ENCODE measurements around the gene FCER1G.

DNA sequence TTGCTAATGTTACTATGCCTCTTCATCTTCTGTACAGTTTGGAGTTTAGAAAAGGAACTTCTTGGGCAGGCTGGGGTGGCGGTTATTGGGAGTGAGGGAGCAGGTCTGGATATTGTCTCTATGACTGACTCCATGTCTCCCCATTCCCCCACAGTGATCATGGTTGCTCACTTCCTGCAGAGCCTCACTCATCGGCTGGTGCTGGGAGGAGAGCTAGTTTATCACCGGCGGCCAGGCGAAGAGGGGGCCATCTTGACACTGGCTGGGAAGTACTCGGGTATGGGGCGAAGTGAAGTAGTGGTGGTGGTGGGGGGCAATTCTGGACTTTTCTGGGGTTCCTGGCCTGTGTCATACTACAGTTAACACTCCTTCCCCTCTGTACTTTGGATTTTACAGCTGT lies 12.9 kb downstream of the FCER1G start:
- TF ChIP-seq, protein P1, sequence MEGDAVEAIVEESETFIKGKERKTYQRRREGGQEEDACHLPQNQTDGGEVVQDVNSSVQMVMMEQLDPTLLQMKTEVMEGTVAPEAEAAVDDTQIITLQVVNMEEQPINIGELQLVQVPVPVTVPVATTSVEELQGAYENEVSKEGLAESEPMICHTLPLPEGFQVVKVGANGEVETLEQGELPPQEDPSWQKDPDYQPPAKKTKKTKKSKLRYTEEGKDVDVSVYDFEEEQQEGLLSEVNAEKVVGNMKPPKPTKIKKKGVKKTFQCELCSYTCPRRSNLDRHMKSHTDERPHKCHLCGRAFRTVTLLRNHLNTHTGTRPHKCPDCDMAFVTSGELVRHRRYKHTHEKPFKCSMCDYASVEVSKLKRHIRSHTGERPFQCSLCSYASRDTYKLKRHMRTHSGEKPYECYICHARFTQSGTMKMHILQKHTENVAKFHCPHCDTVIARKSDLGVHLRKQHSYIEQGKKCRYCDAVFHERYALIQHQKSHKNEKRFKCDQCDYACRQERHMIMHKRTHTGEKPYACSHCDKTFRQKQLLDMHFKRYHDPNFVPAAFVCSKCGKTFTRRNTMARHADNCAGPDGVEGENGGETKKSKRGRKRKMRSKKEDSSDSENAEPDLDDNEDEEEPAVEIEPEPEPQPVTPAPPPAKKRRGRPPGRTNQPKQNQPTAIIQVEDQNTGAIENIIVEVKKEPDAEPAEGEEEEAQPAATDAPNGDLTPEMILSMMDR (conservative IDR thresholded peaks at IDR 0.05; ENCODE audit: low read depth, low read length): no peak
- no peak for TF ChIP-seq EZH2 (IDR thresholded peaks at IDR 0.05; ENCODE audit: low read length, unreplicated experiment)
